OCI-LY1 (cell line): Measurements from ENCODE around the gene RNU1-2.

Experiments
- CTCF ChIP-seq: fragments of 200-600 bp; sonication (generic), shearing (Covaris generic); IDR thresholded peaks from 2 replicates; pipeline ENCODE4 v1.5.1; 2017; ENCODE audit warnings: mild to moderate bottlenecking, antibody characterized with exemption, low read length, moderate library complexity, mixed read lengths
- EZH2 ChIP-seq: fragments of 200-600 bp; sonication (generic), shearing (Covaris generic); IDR thresholded peaks from 2 replicates; pipeline ENCODE4 v1.8.0; 2017; ENCODE audit warnings: borderline replicate concordance, mixed run types, mild to moderate bottlenecking, antibody characterized with exemption, low read length, moderate library complexity, mixed read lengths

- TF ChIP-seq CTCF (no peak), EZH2 (no peak)
Observed at GRCh38 chr1:16926491-16927073, 30.8 kb downstream of the RNU1-2 start.
